Measurements from ENCODE around the gene MGST2.

- no peak for TF ChIP-seq POLR2A (IDR thresholded peaks at IDR 0.05; ENCODE audit: extremely low read depth, insufficient read length)
- TF ChIP-seq CTCF (IDR thresholded peaks at IDR 0.05; ENCODE audit: low read depth, low read length), result no peak
- no peak for TF ChIP-seq MYC (IDR thresholded peaks at IDR 0.05; ENCODE audit: low read depth, low read length)
Observed at GRCh38 chr4:139647184-139647583, 18.4 kb upstream of the MGST2 start.
